ENCODE data around the gene ARID1B.
"Not testable (repeated sequence)": the region's sequence is repeated elsewhere in the genome, so short reads cannot be mapped to it uniquely, and the experiment has no call there.

The ARID1B gene

DNA sequence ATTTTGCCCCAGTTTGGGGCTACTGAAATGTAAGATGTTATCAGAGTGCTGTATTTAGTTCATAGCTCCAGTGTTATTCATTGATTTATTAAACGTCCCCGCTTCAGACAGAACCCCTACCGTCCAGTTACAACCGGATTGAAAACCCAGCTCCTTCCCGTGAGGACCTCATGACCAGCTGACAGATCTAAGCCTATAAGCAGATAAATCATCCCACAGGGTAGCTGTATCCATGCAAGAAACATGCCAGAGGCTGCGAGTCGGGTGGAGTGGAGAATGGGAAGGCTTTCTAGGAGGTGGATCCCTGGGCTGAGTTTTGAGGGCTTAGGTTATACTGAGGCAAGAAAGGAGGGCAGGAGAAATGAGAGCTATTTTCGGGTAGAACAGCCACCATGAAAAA, 260.0 kb downstream of the ARID1B start:
- no peaks in the 10 kb centered on the region for H3K9me3 ChIP-seq (replicated peaks in 1 of 2; ENCODE audit: control insufficient read depth in 2 of 2, insufficient read depth in 1 of 2, low read depth in 1 of 2, low read length in 2 of 2)
- H3K23ac ChIP-seq (ENCODE audit: low read depth, low read length, poor library complexity) = no peak overlapping the region
- H3K27ac ChIP-seq (replicated peaks; ENCODE audit: low read length) = no peak overlapping the region
- H2BK12ac ChIP-seq (ENCODE audit: low read length) = no peak overlapping the region
- H2BK15ac ChIP-seq (ENCODE audit: low read length) = no peak overlapping the region
- H2AK5ac ChIP-seq (ENCODE audit: low read depth, low read length) = no peak overlapping the region
- H2BK120ac ChIP-seq (ENCODE audit: low read depth, low read length) = no peak overlapping the region
- no peak overlapping the region for H3K4me3 ChIP-seq (ENCODE audit: low read length in 2 of 2)
- H3K4ac ChIP-seq (ENCODE audit: low read length) = no peak overlapping the region
- H3K79me1 ChIP-seq (ENCODE audit: low read depth, low read length) = peaks cover 3% of the 10 kb centered on the region
- H3K18ac ChIP-seq (ENCODE audit: low read length) = no peak overlapping the region
- H3K14ac ChIP-seq (ENCODE audit: low read length) = no peak overlapping the region
- DNase-seq (ENCODE audit: low spot score) = no peak
- H3K4me1 ChIP-seq (ENCODE audit: control insufficient read depth in 2 of 2, insufficient read depth in 1 of 2, low read depth in 1 of 2, low read length in 2 of 2) = peaks cover 2 to 6% of the 10 kb centered on the region in 2 donors
- H2BK5ac ChIP-seq (ENCODE audit: low read length) = no peak overlapping the region
- H4K8ac ChIP-seq (ENCODE audit: low read depth, low read length) = no peak overlapping the region
- H3K27me3 ChIP-seq (ENCODE audit: control insufficient read depth in 3 of 3, insufficient read depth in 3 of 3, low read depth in 1 of 3, low read length in 3 of 3) = no peaks in the 10 kb centered on the region
- no CpG with 5 or more reads among the region's 8 CpGs for WGBS, 2 donors (ENCODE audit: extremely low coverage in 2 of 2, insufficient read length in 2 of 2, insufficient replicate concordance in 1 of 2)
- H3K9ac ChIP-seq (ENCODE audit: low read depth, low read length, poor library complexity) = no peak overlapping the region
- no peak overlapping the region for H2AFZ ChIP-seq (ENCODE audit: low read length)
- H4K91ac ChIP-seq (ENCODE audit: low read depth, low read length, poor library complexity) = no peak overlapping the region
- no peak overlapping the region for H3K4me2 ChIP-seq (ENCODE audit: insufficient read depth, low read length, poor library complexity, severe bottlenecking)
- H3K36me3 ChIP-seq (replicated peaks in 1 of 2; ENCODE audit: control insufficient read depth in 2 of 2, insufficient read depth in 2 of 2, low read length in 2 of 2) = no peaks in the 10 kb centered on the region

DNA sequence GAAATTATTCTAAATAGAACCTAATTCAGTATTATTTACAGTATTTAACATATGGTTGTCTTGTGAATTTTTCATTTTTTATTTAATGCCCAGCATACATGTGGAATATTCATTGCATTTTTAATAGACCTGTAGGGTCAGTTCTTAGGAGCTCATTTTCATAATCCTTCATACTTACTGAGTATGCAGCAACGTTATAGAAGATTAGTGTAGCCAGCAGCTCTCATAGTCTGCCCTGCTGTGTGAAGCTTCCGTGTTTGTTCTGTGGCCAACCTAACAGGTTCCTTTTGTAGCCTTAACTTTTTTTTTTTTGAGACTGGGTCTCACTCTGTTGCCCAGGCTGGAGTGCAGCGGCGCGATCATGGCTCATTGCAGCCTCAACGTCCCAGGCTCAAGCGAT, 261.4 kb downstream of the ARID1B start:
- no peak overlapping the region for H3K27ac ChIP-seq (replicated peaks; ENCODE audit: low read length)
- no peak overlapping the region for H2BK12ac ChIP-seq (ENCODE audit: low read length)
- no peak overlapping the region for H3K9ac ChIP-seq (ENCODE audit: low read depth, low read length, poor library complexity)
- no peak overlapping the region for H4K91ac ChIP-seq (ENCODE audit: low read depth, low read length, poor library complexity)
- H2BK5ac ChIP-seq (ENCODE audit: low read length) = no peak overlapping the region
- no peak overlapping the region for H3K23ac ChIP-seq (ENCODE audit: low read depth, low read length, poor library complexity)
- no peaks in the 10 kb centered on the region for H3K36me3 ChIP-seq (replicated peaks in 1 of 2; ENCODE audit: control insufficient read depth in 2 of 2, insufficient read depth in 2 of 2, low read length in 2 of 2)
- H3K4me1 ChIP-seq (ENCODE audit: control insufficient read depth in 2 of 2, insufficient read depth in 1 of 2, low read depth in 1 of 2, low read length in 2 of 2) = peaks cover 2 to 6% of the 10 kb centered on the region in 2 donors
- H3K4me2 ChIP-seq (ENCODE audit: insufficient read depth, low read length, poor library complexity, severe bottlenecking) = no peak overlapping the region
- H2BK120ac ChIP-seq (ENCODE audit: low read depth, low read length) = no peak overlapping the region
- H3K9me3 ChIP-seq (replicated peaks in 1 of 2; ENCODE audit: control insufficient read depth in 2 of 2, insufficient read depth in 1 of 2, low read depth in 1 of 2, low read length in 2 of 2) = no peaks in the 10 kb centered on the region
- no peak overlapping the region for H3K4me3 ChIP-seq (ENCODE audit: low read length in 2 of 2)
- no peak overlapping the region for H3K4ac ChIP-seq (ENCODE audit: low read length)
- no peak overlapping the region for H2BK15ac ChIP-seq (ENCODE audit: low read length)
- no peak overlapping the region for H3K18ac ChIP-seq (ENCODE audit: low read length)
- no peaks in the 10 kb centered on the region for H3K27me3 ChIP-seq (ENCODE audit: control insufficient read depth in 3 of 3, insufficient read depth in 3 of 3, low read depth in 1 of 3, low read length in 3 of 3)
- no peak overlapping the region for H3K14ac ChIP-seq (ENCODE audit: low read length)
- no peak overlapping the region for H2AK5ac ChIP-seq (ENCODE audit: low read depth, low read length)
- no peak for DNase-seq (ENCODE audit: low spot score)
- WGBS, 2 donors (ENCODE audit: extremely low coverage in 2 of 2, insufficient read length in 2 of 2, insufficient replicate concordance in 1 of 2) = no CpG with 5 or more reads among the region's 7 CpGs
- peaks cover 3% of the 10 kb centered on the region for H3K79me1 ChIP-seq (ENCODE audit: low read depth, low read length)
- no peak overlapping the region for H4K8ac ChIP-seq (ENCODE audit: low read depth, low read length)
- no peak overlapping the region for H2AFZ ChIP-seq (ENCODE audit: low read length)

DNA sequence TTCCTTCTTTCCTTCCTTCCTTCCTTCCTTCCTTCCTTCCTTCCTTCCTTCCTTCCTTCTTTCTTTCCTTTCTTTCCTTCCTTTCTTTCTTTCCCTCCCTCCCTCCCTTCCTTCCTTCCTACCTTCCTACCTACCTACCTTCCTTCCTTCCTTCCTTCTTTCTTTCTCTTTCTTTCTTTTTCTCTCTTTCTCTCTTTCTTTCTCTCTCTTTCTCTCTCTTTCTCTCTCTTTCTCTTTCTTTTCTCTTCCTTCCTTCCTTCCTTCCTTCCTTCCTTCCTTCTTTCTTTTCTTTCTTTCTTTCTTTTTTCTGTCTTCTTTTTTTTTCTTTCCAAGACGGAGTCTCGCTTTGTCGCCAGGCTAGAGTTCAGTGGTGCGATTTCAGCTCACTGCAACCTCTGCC, 262.5 kb downstream of the ARID1B start:
- H2BK12ac ChIP-seq (ENCODE audit: low read length); H4K91ac ChIP-seq (ENCODE audit: low read depth, low read length, poor library complexity); H3K14ac ChIP-seq (ENCODE audit: low read length); H4K8ac ChIP-seq (ENCODE audit: low read depth, low read length); H2BK5ac ChIP-seq (ENCODE audit: low read length); H3K4ac ChIP-seq (ENCODE audit: low read length); H3K23ac ChIP-seq (ENCODE audit: low read depth, low read length, poor library complexity); DNase-seq (ENCODE audit: low spot score); H3K79me1 ChIP-seq (ENCODE audit: low read depth, low read length); H2BK15ac ChIP-seq (ENCODE audit: low read length); H3K9ac ChIP-seq (ENCODE audit: low read depth, low read length, poor library complexity); H3K4me2 ChIP-seq (ENCODE audit: insufficient read depth, low read length, poor library complexity, severe bottlenecking); H3K36me3 ChIP-seq (replicated peaks in 1 of 2; ENCODE audit: control insufficient read depth in 2 of 2, insufficient read depth in 2 of 2, low read length in 2 of 2); H2AFZ ChIP-seq (ENCODE audit: low read length); H2BK120ac ChIP-seq (ENCODE audit: low read depth, low read length); H2AK5ac ChIP-seq (ENCODE audit: low read depth, low read length); H3K4me3 ChIP-seq (ENCODE audit: low read length in 2 of 2); H3K27ac ChIP-seq (replicated peaks; ENCODE audit: low read length); H3K9me3 ChIP-seq (replicated peaks in 1 of 2; ENCODE audit: control insufficient read depth in 2 of 2, insufficient read depth in 1 of 2, low read depth in 1 of 2, low read length in 2 of 2); H3K4me1 ChIP-seq (ENCODE audit: control insufficient read depth in 2 of 2, insufficient read depth in 1 of 2, low read depth in 1 of 2, low read length in 2 of 2); H3K18ac ChIP-seq (ENCODE audit: low read length); H3K27me3 ChIP-seq (ENCODE audit: control insufficient read depth in 3 of 3, insufficient read depth in 3 of 3, low read depth in 1 of 3, low read length in 3 of 3): not testable (repeated sequence)
- whole genome bisulfite sequencing, 2 donors (ENCODE audit: extremely low coverage in 2 of 2, insufficient read length in 2 of 2, insufficient replicate concordance in 1 of 2) = no CpG with 5 or more reads among the region's 4 CpGs

- Histone ChIP-seq H3K9ac (ENCODE audit: low read depth, low read length, poor library complexity) (no peak overlapping the region), H3K4me2 (ENCODE audit: insufficient read depth, low read length, poor library complexity, severe bottlenecking) (no peak overlapping the region), H3K23ac (ENCODE audit: low read depth, low read length, poor library complexity) (no peak overlapping the region), H2AFZ (ENCODE audit: low read length) (no peak overlapping the region), H2AK5ac (ENCODE audit: low read depth, low read length) (no peak overlapping the region), H4K91ac (ENCODE audit: low read depth, low read length, poor library complexity) (no peak overlapping the region), H3K4me1 (ENCODE audit: control insufficient read depth in 2 of 2, insufficient read depth in 1 of 2, low read depth in 1 of 2, low read length in 2 of 2) (peaks cover 2 to 6% of the 10 kb centered on the region in 2 donors), H4K8ac (ENCODE audit: low read depth, low read length) (no peak overlapping the region), H2BK120ac (ENCODE audit: low read depth, low read length) (no peak overlapping the region), H3K79me1 (ENCODE audit: low read depth, low read length) (peaks cover 3% of the 10 kb centered on the region), H3K27me3 (ENCODE audit: control insufficient read depth in 3 of 3, insufficient read depth in 3 of 3, low read depth in 1 of 3, low read length in 3 of 3) (no peaks in the 10 kb centered on the region), H2BK5ac (ENCODE audit: low read length) (no peak overlapping the region), H3K36me3 (replicated peaks in 1 of 2; ENCODE audit: control insufficient read depth in 2 of 2, insufficient read depth in 2 of 2, low read length in 2 of 2) (no peaks in the 10 kb centered on the region), H2BK12ac (ENCODE audit: low read length) (no peak overlapping the region), H3K18ac (ENCODE audit: low read length) (no peak overlapping the region), H3K4me3 (ENCODE audit: low read length in 2 of 2) (no peak overlapping the region), H3K4ac (ENCODE audit: low read length) (no peak overlapping the region), H3K27ac (replicated peaks; ENCODE audit: low read length) (no peak overlapping the region), H2BK15ac (ENCODE audit: low read length) (no peak overlapping the region), H3K9me3 (replicated peaks in 1 of 2; ENCODE audit: control insufficient read depth in 2 of 2, insufficient read depth in 1 of 2, low read depth in 1 of 2, low read length in 2 of 2) (no peaks in the 10 kb centered on the region), H3K14ac (ENCODE audit: low read length) (no peak overlapping the region)
- no CpG with 5 or more reads among the region's 7 CpGs for WGBS, 2 donors (ENCODE audit: extremely low coverage in 2 of 2, insufficient read length in 2 of 2, insufficient replicate concordance in 1 of 2)
- no peak for DNase-seq (ENCODE audit: low spot score)
These were observed 263.0 kb downstream of the ARID1B start for GRCh38 chr6:157040191-157040590.
